CD1c-positive myeloid dendritic cell (primary cell): ENCODE data around the gene SOAT2.
"Not testable (repeated sequence)": the region's sequence is repeated elsewhere in the genome, so short reads cannot be mapped to it uniquely, and the experiment has no call there.

Source experiments
- DNase-seq: peaks from one replicate; pipeline ENCODE4 v3.0.0-alpha.2; 2016; ENCODE audit errors: extremely low spot score

Gene SOAT2

DNA sequence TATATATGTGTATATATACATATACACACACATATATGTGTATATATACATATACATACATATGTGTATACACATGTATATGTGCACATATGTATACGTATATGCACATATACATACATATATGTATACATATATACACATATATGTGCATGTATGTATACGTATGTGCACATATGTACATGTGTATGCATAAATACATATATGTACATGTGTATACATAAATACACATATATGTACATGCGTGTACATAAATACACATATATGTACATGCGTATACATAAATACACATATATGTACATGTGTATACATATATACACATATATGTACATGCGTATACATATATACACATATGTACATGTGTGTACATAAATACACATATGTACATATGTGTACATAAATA, 43.9 kb downstream of the SOAT2 start:
- no peak for DNase-seq

DNA sequence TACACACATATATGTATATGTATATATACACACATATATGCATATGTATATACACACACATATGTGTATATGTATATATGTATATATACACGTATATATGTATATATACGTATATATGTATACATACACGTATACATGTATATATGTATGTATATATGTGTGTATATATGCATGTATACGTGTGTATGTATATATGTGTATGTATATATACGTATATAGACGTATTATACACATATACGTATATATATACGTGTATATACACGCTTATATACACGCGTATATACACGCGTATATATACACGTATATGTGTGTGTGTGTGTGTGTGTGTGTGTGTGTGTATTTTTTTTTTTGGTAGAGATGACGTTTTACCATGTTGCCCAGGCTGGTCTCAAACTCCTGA, 44.4 kb downstream of the SOAT2 start:
- DNase-seq: no peak

DNA sequence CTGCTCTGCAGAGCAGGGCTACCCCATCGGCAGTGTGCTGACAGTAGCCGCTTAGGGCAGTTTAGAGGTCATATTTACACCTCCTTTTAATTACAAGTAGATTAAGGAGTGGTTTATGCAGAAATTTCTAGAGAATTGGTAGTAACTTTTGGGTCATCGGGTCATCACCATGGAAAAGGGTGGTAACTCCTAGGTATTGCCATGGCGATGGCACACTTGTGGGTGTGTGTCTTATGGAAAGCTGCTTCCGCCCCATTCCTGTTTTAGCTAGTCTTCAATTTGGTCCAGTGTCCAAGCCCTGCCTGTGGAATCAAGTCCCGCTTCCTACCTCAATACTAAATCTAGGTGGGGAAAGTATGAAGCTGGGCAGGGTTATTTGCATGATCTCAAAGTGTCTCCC, 47.8 kb downstream of the SOAT2 start:
- DNase-seq: no peak

DNA sequence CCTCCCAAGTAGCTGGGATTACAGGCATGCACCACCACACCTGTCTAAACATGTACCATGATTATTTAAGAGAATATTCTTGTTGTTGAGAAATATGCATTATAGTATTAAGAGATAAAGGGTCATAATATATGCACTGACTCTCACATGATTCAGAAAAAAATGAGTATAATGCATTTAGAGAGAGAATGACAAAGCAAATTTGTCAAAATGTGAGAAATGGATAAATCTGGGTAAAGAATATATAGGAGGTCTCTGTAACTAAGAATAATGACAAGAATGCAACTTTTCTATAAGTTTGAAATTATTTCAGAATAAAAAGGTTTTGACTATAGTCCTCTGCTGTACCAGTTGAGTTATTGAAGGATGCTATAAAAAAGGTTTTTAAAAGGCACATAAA, 49.1 kb downstream of the SOAT2 start:
- DNase-seq: no peak

DNA sequence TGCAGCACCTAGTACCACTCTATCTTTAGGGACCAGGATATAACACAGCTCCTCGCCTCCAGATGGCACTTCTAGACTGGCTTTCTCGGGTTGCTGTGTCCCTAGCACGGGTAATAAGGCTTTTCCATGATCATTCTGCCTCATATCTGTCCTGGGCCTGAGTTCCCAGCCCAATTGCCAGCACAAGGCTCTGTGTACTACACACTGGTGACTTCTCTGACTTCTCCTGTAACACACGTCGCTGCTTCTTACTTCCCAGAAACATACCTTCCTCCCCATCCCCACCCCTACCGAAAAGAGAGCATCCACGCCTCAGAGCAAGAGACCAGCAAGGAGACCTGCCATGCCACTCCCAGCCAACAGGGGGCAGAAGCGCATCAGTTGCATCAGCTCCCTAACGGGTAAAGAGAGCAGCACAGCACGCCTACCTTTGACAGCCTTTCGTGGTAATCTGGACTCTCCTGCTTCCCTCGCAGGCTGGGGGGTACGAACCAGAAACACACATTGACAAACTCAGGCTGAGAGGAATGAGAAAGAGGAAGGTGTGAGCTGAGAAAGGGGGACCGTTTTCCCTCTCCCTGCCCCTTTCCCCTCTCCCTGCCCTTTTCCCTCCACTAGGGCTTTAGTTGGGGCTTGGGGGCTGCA, 56.0 kb downstream of the SOAT2 start:
- peak; percentile 88 for DNase-seq

DNA sequence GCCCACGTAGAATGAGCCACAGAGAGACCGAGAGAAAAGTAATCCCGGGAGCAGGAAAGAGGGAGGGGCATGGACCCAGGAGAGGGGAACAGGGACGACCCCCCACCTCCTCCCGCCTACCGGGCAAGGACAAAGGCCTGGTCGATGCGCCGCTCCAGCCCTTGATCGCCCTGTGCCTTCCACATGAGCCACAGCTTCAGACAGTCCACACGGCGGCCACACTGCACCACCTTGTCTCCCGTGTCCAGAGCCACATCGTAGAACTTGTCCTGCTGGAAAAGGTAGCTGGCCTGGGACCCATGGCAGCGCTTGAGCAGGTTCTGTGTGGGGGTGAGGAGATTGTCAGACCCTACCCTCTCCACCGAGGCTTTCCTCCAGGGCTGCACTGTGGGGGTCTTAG, 56.7 kb downstream of the SOAT2 start:
- DNase-seq: no peak

DNA sequence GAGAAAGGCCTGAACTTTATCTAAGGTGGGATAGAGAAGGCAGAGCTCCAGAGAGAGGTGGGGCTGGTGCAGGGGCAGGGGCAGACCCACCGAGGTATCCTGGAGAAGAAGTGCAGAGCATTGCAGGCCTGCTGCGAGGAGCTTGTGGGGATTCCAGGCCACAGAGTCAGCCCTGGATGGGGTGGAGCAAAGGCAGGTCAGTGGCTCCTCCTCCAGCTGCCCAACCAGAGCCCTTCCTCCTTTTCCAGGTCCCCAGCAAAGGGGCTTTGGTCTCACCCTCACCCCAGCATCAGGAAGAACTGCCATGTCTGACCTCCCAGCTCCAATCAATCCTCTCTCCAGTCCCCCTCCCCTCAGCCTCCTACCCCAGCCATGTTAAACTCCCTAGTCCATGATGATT, 57.4 kb downstream of the SOAT2 start:
- no peak for DNase-seq

DNA sequence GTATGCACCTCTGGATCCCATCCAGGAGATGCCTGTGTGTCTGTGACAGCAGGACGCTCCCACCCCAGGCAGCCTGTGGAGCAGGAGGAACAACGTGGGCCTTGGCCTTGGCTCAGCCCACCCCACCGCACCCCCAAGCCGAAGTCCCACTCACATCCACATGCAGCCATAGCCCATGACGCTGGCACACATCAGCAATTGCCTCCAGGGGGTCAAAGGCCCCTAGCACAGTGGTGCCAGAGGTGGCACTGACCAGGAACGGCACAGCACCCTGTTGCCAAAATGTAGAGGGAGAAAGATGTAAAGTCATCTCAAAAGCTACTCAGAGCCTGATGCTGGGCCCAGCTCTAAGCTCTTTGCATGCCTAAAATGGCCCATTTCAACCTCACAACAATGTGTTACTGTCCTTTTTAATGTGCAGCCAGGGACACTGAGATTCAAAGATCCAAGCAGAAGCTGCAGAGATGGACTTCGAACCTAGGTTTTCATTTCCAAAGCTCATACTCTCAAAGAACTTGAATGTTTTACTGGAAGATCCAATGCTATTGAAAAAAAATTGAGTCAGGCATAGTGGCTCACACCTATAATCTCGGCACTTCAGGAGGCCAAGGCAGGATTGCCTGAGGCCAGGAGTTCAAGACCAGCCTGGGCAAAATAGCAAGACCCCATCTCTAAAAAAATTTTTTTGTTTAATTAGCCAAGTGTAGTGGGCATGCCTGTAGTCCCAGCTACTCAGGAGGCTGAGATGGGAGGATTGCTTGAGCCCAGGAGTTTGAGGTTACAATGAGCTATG, 58.0 kb downstream of the SOAT2 start:
- DNase-seq: no peak

DNA sequence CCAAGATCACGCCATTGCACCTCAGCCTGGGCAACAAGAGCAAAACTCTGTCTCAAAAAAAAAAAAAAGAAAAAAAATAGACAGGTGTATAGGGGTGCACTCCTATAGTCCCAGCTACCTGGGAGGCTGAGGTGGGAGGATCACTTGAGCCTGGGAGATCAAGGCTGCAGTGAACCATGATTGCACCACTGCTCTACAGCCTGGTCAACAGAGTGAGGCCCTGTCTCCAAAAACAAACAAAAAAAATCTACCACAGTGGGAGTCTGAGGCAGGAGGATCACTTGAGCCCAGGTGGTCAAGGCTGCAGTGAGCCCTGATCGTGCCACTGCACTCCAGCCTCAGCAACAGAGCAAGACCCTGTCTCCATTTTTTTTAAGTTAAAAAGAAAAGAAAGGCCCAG, 59.7 kb downstream of the SOAT2 start:
- DNase-seq: not testable (repeated sequence)

DNA sequence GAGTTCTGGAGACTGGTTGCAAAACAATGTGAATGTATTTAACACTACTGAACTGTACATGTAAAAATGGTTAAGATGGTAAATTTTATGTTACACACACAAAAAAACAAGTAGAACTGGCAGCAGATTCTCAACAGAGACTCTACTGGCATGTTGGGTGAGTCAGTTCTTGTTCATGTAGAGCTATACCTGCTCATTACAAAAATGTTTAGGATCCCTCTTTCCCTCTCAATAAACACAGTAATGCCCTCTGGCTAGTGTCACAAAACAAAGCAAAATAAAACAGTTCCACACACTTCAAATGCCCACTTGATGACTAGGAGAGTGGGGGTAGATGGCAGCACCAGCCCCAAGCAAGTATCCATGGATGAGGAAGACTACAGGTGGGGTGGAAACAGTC, 63.6 kb downstream of the SOAT2 start:
- DNase-seq: no peak

DNA sequence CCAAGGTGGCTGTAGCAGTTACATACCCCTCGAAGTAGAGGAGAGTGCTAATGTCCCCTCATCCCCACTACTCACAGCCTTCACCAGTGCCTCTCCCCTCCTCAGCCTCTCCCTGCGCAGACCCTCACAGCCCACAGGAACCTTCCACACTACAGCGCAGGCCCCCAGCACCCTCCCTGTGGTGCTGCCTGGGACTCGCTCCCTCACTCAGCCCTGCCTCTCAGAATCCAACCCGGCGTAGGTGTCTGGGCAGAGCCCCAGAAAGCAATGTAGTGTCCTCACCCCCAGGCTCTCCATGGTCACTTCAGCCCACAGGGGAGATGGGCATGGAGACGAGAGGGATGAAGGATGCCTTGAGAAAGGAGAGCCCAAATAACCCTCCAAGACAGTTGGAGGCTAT, 66.4 kb downstream of the SOAT2 start:
- DNase-seq: no peak

DNA sequence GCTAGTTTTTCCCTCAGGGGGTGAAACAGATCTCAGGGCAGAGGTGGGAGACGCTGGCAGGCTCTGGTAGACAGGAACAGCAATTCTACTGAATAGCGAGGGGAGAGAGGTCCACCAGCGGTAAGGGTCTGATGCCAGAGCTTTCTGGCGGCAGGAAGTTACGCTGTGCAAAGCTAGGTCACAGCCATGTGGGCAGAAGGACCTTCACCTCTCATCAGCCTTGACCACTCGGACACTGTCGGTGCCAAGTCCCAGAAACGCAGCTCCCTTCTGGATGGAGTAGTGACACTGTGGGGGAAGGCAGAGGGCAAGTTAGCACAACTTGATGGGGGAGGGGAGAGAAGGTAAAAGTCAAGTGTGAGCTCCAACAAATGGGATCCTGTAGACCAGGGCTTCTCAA, 66.9 kb downstream of the SOAT2 start:
- DNase-seq: no peak

DNA sequence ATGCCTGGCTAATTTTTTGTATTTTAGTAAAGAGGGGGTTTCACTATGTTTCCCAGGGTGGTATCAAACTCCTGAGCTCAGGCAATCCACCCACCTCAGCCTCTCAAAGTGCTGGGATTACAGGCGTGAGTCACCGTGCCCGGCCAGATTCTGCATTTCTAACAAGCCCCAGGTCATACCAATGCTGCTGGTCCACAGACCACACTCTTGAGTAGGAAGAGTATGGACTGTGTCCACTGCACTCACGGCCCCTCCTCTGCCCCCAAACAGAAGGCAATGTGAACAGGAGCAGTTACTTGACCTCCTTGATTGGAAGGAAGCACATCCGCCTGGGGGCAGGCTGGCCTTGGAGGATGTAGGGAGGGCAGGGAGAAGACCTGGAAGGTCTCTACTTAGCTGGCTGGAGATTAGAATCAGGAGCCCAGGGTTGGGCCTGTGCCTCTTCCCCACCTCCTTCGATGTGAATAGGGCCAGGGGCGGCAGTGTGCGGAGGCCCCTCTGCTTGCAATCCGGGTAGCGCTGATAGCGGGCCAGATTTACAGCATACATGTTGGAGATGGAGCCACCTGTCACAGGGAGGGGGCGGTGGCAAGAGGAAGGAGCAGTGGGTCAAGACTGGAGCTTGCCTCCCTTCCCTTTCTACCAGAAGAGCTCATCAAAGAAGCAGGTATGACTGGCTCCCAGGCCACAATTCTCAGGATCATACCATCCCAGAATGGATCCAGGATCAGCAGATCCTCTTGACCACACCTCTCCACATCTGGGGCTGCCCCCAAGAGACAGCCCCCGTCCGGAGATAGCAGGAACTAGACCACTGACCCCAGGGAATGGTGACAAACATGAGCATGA, 67.8 kb downstream of the SOAT2 start:
- DNase-seq: no peak

DNA sequence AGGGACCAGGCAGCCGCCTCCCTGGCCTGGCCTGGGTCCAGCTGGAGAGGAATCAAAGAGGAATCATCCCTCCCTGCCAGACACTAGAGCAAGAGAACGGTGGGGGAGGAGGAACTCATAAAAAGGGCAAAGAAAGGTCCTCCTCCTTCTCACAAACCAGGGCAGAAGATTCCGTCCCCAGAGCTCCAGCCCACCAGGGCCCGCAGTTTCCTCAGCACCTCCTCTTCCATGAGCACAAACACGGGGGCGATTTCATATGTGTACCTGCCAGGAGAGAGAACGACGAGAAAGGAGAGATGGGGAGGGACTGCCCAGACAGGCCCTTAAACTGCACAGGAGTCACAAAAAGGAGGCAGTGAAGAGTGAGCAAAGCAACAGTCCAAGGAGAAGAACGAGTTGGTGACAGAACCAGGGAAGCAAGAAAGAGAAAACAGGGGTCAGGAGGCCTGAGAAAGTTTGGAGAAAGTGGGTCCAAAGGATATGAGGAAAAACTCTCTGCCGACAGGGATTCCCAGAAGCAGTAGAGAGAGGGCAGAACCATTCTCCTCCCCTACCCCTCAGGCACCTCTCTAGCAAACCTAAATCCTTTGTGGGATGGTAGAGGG, 68.5 kb downstream of the SOAT2 start:
- DNase-seq: no peak

DNA sequence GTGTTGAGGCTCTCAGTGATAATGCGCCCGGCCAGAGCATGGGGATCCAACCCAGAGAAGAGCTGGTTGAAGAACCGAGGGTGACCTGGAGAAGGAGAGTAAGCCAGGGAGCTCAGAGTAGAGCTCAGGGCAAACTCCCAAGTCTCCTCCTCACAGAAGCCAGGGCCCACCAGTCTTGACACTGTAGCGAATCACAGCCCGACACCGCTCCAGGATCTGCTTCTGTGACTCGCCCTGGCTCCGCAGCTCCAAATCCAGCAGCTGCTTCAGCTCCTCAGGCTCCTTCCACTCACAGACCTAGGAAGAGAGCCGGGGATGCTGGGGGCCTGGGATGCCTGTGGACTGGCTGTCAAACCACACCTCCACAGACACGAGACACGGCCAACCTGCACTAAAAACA, 69.1 kb downstream of the SOAT2 start:
- no peak for DNase-seq

DNA sequence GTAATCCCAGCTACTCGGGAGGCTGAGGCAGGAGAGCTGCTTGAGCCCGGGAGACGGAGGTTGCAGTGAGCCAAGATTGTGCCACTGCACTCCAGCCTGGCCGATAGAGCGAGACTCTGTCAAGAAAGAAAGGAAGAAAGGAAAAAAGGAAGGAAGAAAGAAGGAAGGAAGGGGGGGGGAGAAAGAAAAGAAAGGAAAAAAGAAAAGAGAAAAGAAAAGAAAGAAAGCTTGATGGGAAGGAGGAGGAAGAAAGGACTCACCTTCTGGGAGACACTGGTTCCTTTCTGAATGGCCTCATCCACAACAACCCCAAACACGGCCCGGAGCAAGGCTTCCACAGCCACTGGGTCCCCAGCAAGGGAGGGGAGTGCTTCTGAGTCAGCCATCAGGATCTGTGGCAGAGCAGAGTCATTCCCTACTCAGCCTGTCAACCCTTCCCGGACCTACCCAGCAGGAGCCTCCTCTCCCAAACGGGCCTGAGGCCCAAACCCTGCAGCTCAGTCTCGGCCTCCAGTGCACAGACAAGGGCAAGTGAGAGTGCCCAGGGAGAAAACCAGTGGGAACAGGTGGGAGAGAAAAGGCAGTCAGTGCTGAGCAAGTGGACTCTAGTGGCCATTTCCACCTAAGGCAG, 69.9 kb downstream of the SOAT2 start:
- DNase-seq: no peak
